H54 (cell line): ENCODE measurements around the gene MEG3.

ENCODE experiments used
- DNase-seq: peaks from one replicate; pipeline ENCODE4 v3.0.0; 2011; ENCODE audit warnings: low spot score, mixed read lengths; ENCODE audit not compliant: insufficient read length
- FAIRE-seq: peaks from 3 replicates; lab custom pipeline; 2011; peaks lifted over from hg19 to GRCh38; lab: Jason Lieb, UNC
- POLR2A ChIP-seq: IDR thresholded peaks from 2 replicates; pipeline ENCODE4 v1.6.1; 2011; ENCODE audit warnings: low read depth, mild to moderate bottlenecking, low read length

The MEG3 gene

GRCh38 chr14:100882991-100883788, 57.3 kb downstream of the MEG3 start:
- FAIRE-seq, result no peak
- DNase-seq, result no peak
- TF ChIP-seq POLR2A, result no peak

- FAIRE-seq (no peak), DNase-seq (no peak)
- TF ChIP-seq POLR2A, result no peak
Observed at GRCh38 chr14:100883789-100884101, 57.8 kb downstream of the MEG3 start.

- no peak for TF ChIP-seq POLR2A
- no peak for DNase-seq
- no peak for FAIRE-seq
Observed at GRCh38 chr14:100884456-100884855, 58.5 kb downstream of the MEG3 start.

GRCh38 chr14:100885196-100885595, 59.3 kb downstream of the MEG3 start:
- FAIRE-seq, result no peak
- DNase-seq, result no peak

GRCh38 chr14:100885617-100886016, 59.7 kb downstream of the MEG3 start:
- no peak for DNase-seq
- no peak for FAIRE-seq
- TF ChIP-seq POLR2A, result no peak

More at GRCh38 chr14:100885196-100885595, 59.3 kb downstream of the MEG3 start:
- TF ChIP-seq POLR2A, result no peak

GRCh38 chr14:100887728-100888335, 61.9 kb downstream of the MEG3 start:
- no peak for TF ChIP-seq POLR2A

GRCh38 chr14:100888789-100889315, 62.9 kb downstream of the MEG3 start:
- FAIRE-seq (no peak), DNase-seq (no peak)

More at GRCh38 chr14:100887728-100888335, 61.9 kb downstream of the MEG3 start:
- DNase-seq, result no peak
- no peak for FAIRE-seq

GRCh38 chr14:100889641-100890040, 63.7 kb downstream of the MEG3 start:
- TF ChIP-seq POLR2A, result no peak
- DNase-seq (no peak), FAIRE-seq (no peak)

More at GRCh38 chr14:100888789-100889315, 62.9 kb downstream of the MEG3 start:
- no peak for TF ChIP-seq POLR2A

- FAIRE-seq, result no peak
- TF ChIP-seq POLR2A, result no peak
- no peak for DNase-seq
Observed at GRCh38 chr14:100890061-100890850, 64.3 kb downstream of the MEG3 start.

GRCh38 chr14:100891051-100891450, 65.1 kb downstream of the MEG3 start:
- DNase-seq, result no peak
- FAIRE-seq, result no peak
- TF ChIP-seq POLR2A, result no peak

GRCh38 chr14:100891501-100892445, 65.9 kb downstream of the MEG3 start:
- no peak for DNase-seq
- no peak for TF ChIP-seq POLR2A
- no peak for FAIRE-seq

GRCh38 chr14:100892496-100893227, 66.7 kb downstream of the MEG3 start:
- DNase-seq, result no peak
- TF ChIP-seq POLR2A, result no peak
- FAIRE-seq, result no peak
